Adrenal gland (tissue), 5 donors: ENCODE measurements around the gene KSR2.

ENCODE experiments used
- CTCF ChIP-seq, 6 experiments: fragments of 450-650 bp in 4 of 6; fragments of 200-600 bp in 2 of 6; sonication (generic) in 1 of 6; IDR thresholded peaks; 1 replicate in 5 of 6; 2 replicates in 1 of 6; pipeline versions ENCODE4 v1.5.1 to v1.8.0; 2016 to 2021; ENCODE audit warnings: antibody characterized with exemption in 6 of 6, mild to moderate bottlenecking in 2 of 6, moderate library complexity in 1 of 6
- POLR2A ChIP-seq, 2 donors: fragments of 450-650 bp; IDR thresholded peaks; one replicate each; pipeline ENCODE4 v1.6.1; 2017; ENCODE audit warnings: antibody characterized with exemption in 2 of 2, mild to moderate bottlenecking in 2 of 2, moderate library complexity in 1 of 2
- donor health status: DM: no; HTN: no; CAD: no.

- TF ChIP-seq CTCF (IDR thresholded peaks at IDR 0.05) (no peak), POLR2A (IDR thresholded peaks at IDR 0.05) (no peak)
These were observed 470.5 kb downstream of the KSR2 start for GRCh38 chr12:117498256-117498655.
